ENCODE data around the gene NAV2. TPM values are rescaled to one million over a fixed set of nuclear protein-coding genes. Genes with fewer than 3 reads are reported as not detected.

NAV2 gene
- total RNA-seq, 2 donors from 2014 or later: 26.4 to 35.5 TPM

GRCh38 chr11:20103281-20103680 is 390.6 kb downstream of the NAV2 start:
- Histone ChIP-seq H3K4me3 (no peak overlapping the region), H3K36me3 (replicated peaks in 1 of 2; ENCODE audit: insufficient read depth in 1 of 2, low read depth in 2 of 2) (peaks cover 0 to 24% of the 10 kb centered on the region in 2 donors), H3K9me3 (no peaks in the 10 kb centered on the region), H3K27ac (no peak overlapping the region), H3K4me1 (no peaks in the 10 kb centered on the region), H3K27me3 (no peaks in the 10 kb centered on the region)
- DNase-seq: no peak
- TF ChIP-seq POLR2A (IDR thresholded peaks at IDR 0.05) (no peak), CTCF (IDR thresholded peaks at IDR 0.05) (no peak)
- ATAC-seq: no peak
- intact Hi-C loops (cut with DNase I): loop anchor here (10.0 kb wide), 1 partner anchor 158 kb away; no protein-coding TSS in a partner anchor
- WGBS, 2 donors: 95 to 97% methylated on average over 6 to 7 of the region's 7 CpGs

- WGBS, 2 donors: 90 to 94% methylated on average over 9 to 10 of the region's 10 CpGs
- intact Hi-C loops (cut with DNase I): loop anchor here (10.0 kb wide), 1 partner anchor 161 kb away; no protein-coding TSS in a partner anchor
- DNase-seq (no peak), ATAC-seq (no peak)
- no peaks in the 10 kb centered on the region for H3K9me3 ChIP-seq
- no peak overlapping the region for H3K4me3 ChIP-seq
- no peak for TF ChIP-seq POLR2A (IDR thresholded peaks at IDR 0.05)
- no peaks in the 10 kb centered on the region for H3K4me1 ChIP-seq
- no peak overlapping the region for H3K27ac ChIP-seq
- H3K27me3 ChIP-seq: no peaks in the 10 kb centered on the region
- H3K36me3 ChIP-seq (replicated peaks in 1 of 2; ENCODE audit: insufficient read depth in 1 of 2, low read depth in 2 of 2): peaks cover 0 to 22% of the 10 kb centered on the region in 2 donors
These were observed 392.8 kb downstream of the NAV2 start for GRCh38 chr11:20105427-20105826.

GRCh38 chr11:20109731-20110445 is 397.3 kb downstream of the NAV2 start:
- Histone ChIP-seq H3K4me3 (no peak overlapping the region), H3K27me3 (no peaks in the 10 kb centered on the region), H3K27ac (no peak overlapping the region), H3K9me3 (no peaks in the 10 kb centered on the region), H3K4me1 (peaks cover 20% of the 10 kb centered on the region), H3K36me3 (replicated peaks in 1 of 2; ENCODE audit: insufficient read depth in 1 of 2, low read depth in 2 of 2) (peaks cover 0 to 11% of the 10 kb centered on the region in 2 donors)
- DNase-seq (no peak), ATAC-seq (no peak)
- TF ChIP-seq CTCF (IDR thresholded peaks at IDR 0.05) (no peak), POLR2A (IDR thresholded peaks at IDR 0.05) (no peak)
- intact Hi-C loops (cut with DNase I): loop anchor here (10.0 kb wide), 1 partner anchor 165 kb away; no protein-coding TSS in a partner anchor
- 91 to 100% methylated on average over 9 of the region's 9 CpGs for WGBS, 2 donors

GRCh38 chr11:20110908-20111669 is 398.5 kb downstream of the NAV2 start:
- intact Hi-C loops (cut with DNase I): no loop called here
- Histone ChIP-seq H3K9me3 (no peaks in the 10 kb centered on the region), H3K27ac (peak overlapping the region in 2 of 4 donors; percentile 78 to 79)

More at GRCh38 chr11:20110908-20111669, 398.5 kb downstream of the NAV2 start:
- H3K36me3 ChIP-seq (replicated peaks in 1 of 2; ENCODE audit: insufficient read depth in 1 of 2, low read depth in 2 of 2): peaks cover 0 to 8% of the 10 kb centered on the region in 2 donors
- ATAC-seq: peak; percentile 61
- TF ChIP-seq POLR2A (IDR thresholded peaks at IDR 0.05) (no peak), CTCF (IDR thresholded peaks at IDR 0.05) (peak; percentile 70 to 87 (median 80))
- H3K4me3 ChIP-seq: no peak overlapping the region
- 10 to 14% methylated on average over 5 to 8 of the region's 8 CpGs for WGBS, 2 donors
- peak; percentile 64 to 69 (median 66) for DNase-seq
- H3K4me1 ChIP-seq: peaks cover 20% of the 10 kb centered on the region
- H3K27me3 ChIP-seq: no peaks in the 10 kb centered on the region

All from body of pancreas (tissue), 4 donors.